ENCODE results near the gene ZC3H13. TPM values are rescaled to one million over a fixed set of nuclear protein-coding genes. Genes with fewer than 3 reads are reported as not detected.
A peak's percentile ranks its signal among the peaks of the same experiment; 100 is the strongest.

The ZC3H13 gene
- total and polyA plus RNA-seq, 2 experiments from 2014 or later = 15.6 to 50.7 TPM

GRCh38 chr13:46100191-46100815, 47.8 kb upstream of the ZC3H13 start:
- H3K4me2 ChIP-seq (ENCODE audit: unreplicated experiment) = no peak overlapping the region

GRCh38 chr13:46097663-46098062, 45.1 kb upstream of the ZC3H13 start:
- DNase-seq = no peak
- no peaks in the 10 kb centered on the region for H3K9me3 ChIP-seq (ENCODE audit: low read depth)
- 78 to 85% methylated on average over 4 of the region's 4 CpGs for WGBS, 2 experiments (ENCODE audit: low coverage in 1 of 2, low lambda C conversion rate in 2 of 2, missing lambda C conversion rate in 2 of 2)
- no peaks in the 10 kb centered on the region for H3K36me3 ChIP-seq (ENCODE audit: low read depth)
- no peaks in the 10 kb centered on the region for H3K9me2 ChIP-seq (ENCODE audit: insufficient read depth)
- in situ Hi-C loops (cut with MboI) = no loop called here
- H3K4me2 ChIP-seq (ENCODE audit: unreplicated experiment) = no peak overlapping the region
- H3K27ac ChIP-seq = no peak overlapping the region
- no peak for TF ChIP-seq EZH2phosphoT487 (IDR thresholded peaks at IDR 0.05; ENCODE audit: insufficient read depth, low read depth)
- no peak for TF ChIP-seq EZH2 (IDR thresholded peaks at IDR 0.05; ENCODE audit: insufficient read depth, poor library complexity, severe bottlenecking)
- H3K4me3 ChIP-seq = no peak overlapping the region
- peaks cover 22% of the 10 kb centered on the region for H3K27me3 ChIP-seq (replicated peaks; ENCODE audit: insufficient read depth)
- H3K4me1 ChIP-seq (ENCODE audit: insufficient read depth) = no peaks in the 10 kb centered on the region
- H3K79me2 ChIP-seq (ENCODE audit: insufficient read depth) = no peaks in the 10 kb centered on the region
- H4K20me1 ChIP-seq (ENCODE audit: insufficient read depth) = no peaks in the 10 kb centered on the region
- H3K9ac ChIP-seq = no peak overlapping the region
- H2AFZ ChIP-seq = no peak overlapping the region
- H3F3A ChIP-seq (ENCODE audit: insufficient read depth) = no peaks in the 10 kb centered on the region

More at GRCh38 chr13:46100191-46100815, 47.8 kb upstream of the ZC3H13 start:
- Histone ChIP-seq H3K27me3 (replicated peaks; ENCODE audit: insufficient read depth) (peaks cover 2% of the 10 kb centered on the region; the same call in 1 of the 2 replicates), H3K79me2 (ENCODE audit: insufficient read depth) (no peaks in the 10 kb centered on the region), H3K36me3 (ENCODE audit: low read depth) (no peaks in the 10 kb centered on the region), H3F3A (ENCODE audit: insufficient read depth) (no peaks in the 10 kb centered on the region), H3K4me1 (ENCODE audit: insufficient read depth) (no peaks in the 10 kb centered on the region), H4K20me1 (ENCODE audit: insufficient read depth) (no peaks in the 10 kb centered on the region), H3K27ac (no peak overlapping the region), H2AFZ (no peak overlapping the region), H3K9me2 (ENCODE audit: insufficient read depth) (no peaks in the 10 kb centered on the region), H3K9ac (no peak overlapping the region), H3K4me3 (no peak overlapping the region), H3K9me3 (ENCODE audit: low read depth) (no peaks in the 10 kb centered on the region)
- 80 to 86% methylated on average over 1 of the region's 1 CpG for WGBS, 2 experiments (ENCODE audit: low coverage in 1 of 2, low lambda C conversion rate in 2 of 2, missing lambda C conversion rate in 2 of 2)
- DNase-seq = peak; percentile 12
- in situ Hi-C loops (cut with MboI) = no loop called here
- TF ChIP-seq EZH2 (IDR thresholded peaks at IDR 0.05; ENCODE audit: insufficient read depth, poor library complexity, severe bottlenecking) (no peak), EZH2phosphoT487 (IDR thresholded peaks at IDR 0.05; ENCODE audit: insufficient read depth, low read depth) (no peak)

- H3K79me2 ChIP-seq (ENCODE audit: insufficient read depth) = no peaks in the 10 kb centered on the region
- H3K9me3 ChIP-seq (ENCODE audit: low read depth) = no peaks in the 10 kb centered on the region
- 67 to 69% methylated on average over 3 of the region's 3 CpGs for WGBS, 2 experiments (ENCODE audit: low coverage in 1 of 2, low lambda C conversion rate in 2 of 2, missing lambda C conversion rate in 2 of 2)
- H3F3A ChIP-seq (ENCODE audit: insufficient read depth) = no peaks in the 10 kb centered on the region
- H3K27me3 ChIP-seq (replicated peaks; ENCODE audit: insufficient read depth) = peaks cover 22% of the 10 kb centered on the region
- H3K9me2 ChIP-seq (ENCODE audit: insufficient read depth) = no peaks in the 10 kb centered on the region
- H3K9ac ChIP-seq = no peak overlapping the region
- H4K20me1 ChIP-seq (ENCODE audit: insufficient read depth) = no peaks in the 10 kb centered on the region
- no peak for DNase-seq
- H3K4me3 ChIP-seq = no peak overlapping the region
- no peak overlapping the region for H2AFZ ChIP-seq
- H3K36me3 ChIP-seq (ENCODE audit: low read depth) = no peaks in the 10 kb centered on the region
- H3K27ac ChIP-seq = no peak overlapping the region
- H3K4me2 ChIP-seq (ENCODE audit: unreplicated experiment) = no peak overlapping the region
- in situ Hi-C loops (cut with MboI) = no loop called here
- TF ChIP-seq EZH2phosphoT487 (IDR thresholded peaks at IDR 0.05; ENCODE audit: insufficient read depth, low read depth) (no peak), EZH2 (IDR thresholded peaks at IDR 0.05; ENCODE audit: insufficient read depth, poor library complexity, severe bottlenecking) (no peak)
- no peaks in the 10 kb centered on the region for H3K4me1 ChIP-seq (ENCODE audit: insufficient read depth)
These were observed 44.5 kb upstream of the ZC3H13 start for GRCh38 chr13:46097015-46097414.

GRCh38 chr13:46094478-46094877, 41.9 kb upstream of the ZC3H13 start:
- peaks cover 22% of the 10 kb centered on the region for H3K27me3 ChIP-seq (replicated peaks; ENCODE audit: insufficient read depth)
- H3K9me3 ChIP-seq (ENCODE audit: low read depth) = no peaks in the 10 kb centered on the region
- no peaks in the 10 kb centered on the region for H3K79me2 ChIP-seq (ENCODE audit: insufficient read depth)
- no peaks in the 10 kb centered on the region for H3K9me2 ChIP-seq (ENCODE audit: insufficient read depth)
- in situ Hi-C loops (cut with MboI) = no loop called here
- no peak overlapping the region for H3K4me2 ChIP-seq (ENCODE audit: unreplicated experiment)
- H3K4me1 ChIP-seq (ENCODE audit: insufficient read depth) = no peaks in the 10 kb centered on the region
- 65 to 84% methylated on average over 3 of the region's 3 CpGs for WGBS, 2 experiments (ENCODE audit: low coverage in 1 of 2, low lambda C conversion rate in 2 of 2, missing lambda C conversion rate in 2 of 2)
- H3K36me3 ChIP-seq (ENCODE audit: low read depth) = no peaks in the 10 kb centered on the region
- no peaks in the 10 kb centered on the region for H4K20me1 ChIP-seq (ENCODE audit: insufficient read depth)
- H2AFZ ChIP-seq = no peak overlapping the region
- DNase-seq = no peak
- no peak overlapping the region for H3K9ac ChIP-seq
- TF ChIP-seq EZH2 (IDR thresholded peaks at IDR 0.05; ENCODE audit: insufficient read depth, poor library complexity, severe bottlenecking) (no peak), EZH2phosphoT487 (IDR thresholded peaks at IDR 0.05; ENCODE audit: insufficient read depth, low read depth) (no peak)
- H3F3A ChIP-seq (ENCODE audit: insufficient read depth) = no peaks in the 10 kb centered on the region
- no peak overlapping the region for H3K4me3 ChIP-seq
- no peak overlapping the region for H3K27ac ChIP-seq

Measured in GM23248 (cell line).